ENCODE results near the gene LZTFL1.

DNA sequence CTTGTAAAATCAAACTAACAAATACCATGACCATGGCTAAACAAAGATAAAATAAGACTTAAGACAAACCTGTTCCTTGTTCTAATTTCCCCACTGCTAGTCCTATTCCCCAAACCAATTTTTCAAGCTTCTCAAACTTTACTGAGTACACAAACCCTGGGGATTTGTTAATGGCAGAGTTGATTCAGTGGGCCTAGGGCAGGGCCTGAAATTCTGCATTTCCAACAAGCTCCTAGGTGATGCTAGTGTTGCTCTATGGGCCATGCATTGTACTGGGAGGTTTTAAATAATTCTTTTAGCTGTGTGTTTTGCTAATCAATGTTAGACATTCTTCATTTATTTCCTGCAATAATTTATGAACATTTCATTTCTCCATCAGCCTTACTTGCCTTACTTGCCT lies 31.1 kb upstream of the LZTFL1 start:
- TF ChIP-seq, protein P1, sequence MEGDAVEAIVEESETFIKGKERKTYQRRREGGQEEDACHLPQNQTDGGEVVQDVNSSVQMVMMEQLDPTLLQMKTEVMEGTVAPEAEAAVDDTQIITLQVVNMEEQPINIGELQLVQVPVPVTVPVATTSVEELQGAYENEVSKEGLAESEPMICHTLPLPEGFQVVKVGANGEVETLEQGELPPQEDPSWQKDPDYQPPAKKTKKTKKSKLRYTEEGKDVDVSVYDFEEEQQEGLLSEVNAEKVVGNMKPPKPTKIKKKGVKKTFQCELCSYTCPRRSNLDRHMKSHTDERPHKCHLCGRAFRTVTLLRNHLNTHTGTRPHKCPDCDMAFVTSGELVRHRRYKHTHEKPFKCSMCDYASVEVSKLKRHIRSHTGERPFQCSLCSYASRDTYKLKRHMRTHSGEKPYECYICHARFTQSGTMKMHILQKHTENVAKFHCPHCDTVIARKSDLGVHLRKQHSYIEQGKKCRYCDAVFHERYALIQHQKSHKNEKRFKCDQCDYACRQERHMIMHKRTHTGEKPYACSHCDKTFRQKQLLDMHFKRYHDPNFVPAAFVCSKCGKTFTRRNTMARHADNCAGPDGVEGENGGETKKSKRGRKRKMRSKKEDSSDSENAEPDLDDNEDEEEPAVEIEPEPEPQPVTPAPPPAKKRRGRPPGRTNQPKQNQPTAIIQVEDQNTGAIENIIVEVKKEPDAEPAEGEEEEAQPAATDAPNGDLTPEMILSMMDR (IDR thresholded peaks at IDR 0.05) = no peak
- no peak for TF ChIP-seq POLR2A (IDR thresholded peaks at IDR 0.05)

All from esophagus squamous epithelium (tissue), 4 donors.